NCI-H1105 treated with DMSO at 0.1 percent for 48 hours (cell line): ENCODE measurements around the gene FHIT.
"Not testable (repeated sequence)": the region's sequence is repeated elsewhere in the genome, so short reads cannot be mapped to it uniquely, and the experiment has no call there.

Experiments used
- DNase-seq: peaks from one replicate; lab custom pipeline; 2025; lab: John Stamatoyannopoulos, UW

Gene FHIT

DNA sequence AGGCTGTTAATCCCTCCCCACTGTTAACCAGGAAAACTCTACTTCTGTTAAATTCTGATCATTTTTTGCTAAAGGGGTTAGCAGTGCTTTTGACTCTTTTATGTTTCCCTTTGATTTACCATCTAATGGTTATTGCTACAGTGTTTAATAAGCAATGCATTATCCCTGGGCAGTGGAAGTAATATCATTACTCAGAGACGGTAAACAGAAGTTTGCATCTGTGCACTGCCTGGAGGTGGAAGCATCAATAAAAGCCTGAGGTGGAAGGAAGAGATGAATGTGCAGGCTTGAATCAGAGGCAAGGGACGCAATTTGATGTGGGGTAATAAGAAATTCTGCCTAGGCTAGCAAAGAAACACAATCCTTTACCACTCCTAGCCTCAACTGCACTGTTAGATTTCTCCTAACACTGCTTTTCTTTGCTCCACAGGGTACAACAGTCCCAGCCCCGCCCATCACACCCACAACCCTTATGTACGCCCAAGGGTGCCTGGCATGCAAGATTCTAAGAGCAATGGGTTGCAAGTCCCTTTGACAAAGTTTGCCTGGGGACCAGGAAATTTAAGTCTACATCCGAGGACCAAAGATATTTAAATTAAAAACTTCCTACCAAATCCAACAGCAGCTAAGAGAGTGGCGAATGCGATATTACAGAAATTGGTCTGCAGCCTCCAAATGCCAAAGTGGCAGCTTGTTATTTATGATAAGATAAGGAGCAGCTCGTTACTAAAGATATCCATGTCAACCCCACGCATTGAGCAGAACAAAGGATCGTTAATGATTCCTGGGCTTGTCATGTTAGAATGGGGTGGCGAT lies 261.4 kb downstream of the FHIT start:
- DNase-seq, result no peak

DNA sequence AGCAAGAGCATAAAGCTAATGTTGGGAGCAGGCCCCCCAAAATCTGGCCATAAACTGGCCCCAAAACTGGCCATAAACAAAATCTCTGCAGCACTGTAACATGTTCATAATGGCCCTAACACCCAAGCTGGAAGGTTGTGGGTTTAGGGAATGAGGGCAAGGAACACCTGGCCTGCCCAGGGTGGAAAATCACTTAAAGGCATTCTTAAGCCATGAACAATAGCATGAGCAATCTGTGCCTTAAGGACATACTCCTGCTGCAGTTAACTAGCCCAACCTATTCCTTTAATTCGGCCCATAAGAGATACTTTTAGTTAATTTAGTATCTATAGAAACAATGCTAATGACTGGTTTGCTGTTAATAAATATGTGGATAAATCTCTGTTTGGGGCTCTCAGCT lies 264.1 kb downstream of the FHIT start:
- DNase-seq, result not testable (repeated sequence)

DNA sequence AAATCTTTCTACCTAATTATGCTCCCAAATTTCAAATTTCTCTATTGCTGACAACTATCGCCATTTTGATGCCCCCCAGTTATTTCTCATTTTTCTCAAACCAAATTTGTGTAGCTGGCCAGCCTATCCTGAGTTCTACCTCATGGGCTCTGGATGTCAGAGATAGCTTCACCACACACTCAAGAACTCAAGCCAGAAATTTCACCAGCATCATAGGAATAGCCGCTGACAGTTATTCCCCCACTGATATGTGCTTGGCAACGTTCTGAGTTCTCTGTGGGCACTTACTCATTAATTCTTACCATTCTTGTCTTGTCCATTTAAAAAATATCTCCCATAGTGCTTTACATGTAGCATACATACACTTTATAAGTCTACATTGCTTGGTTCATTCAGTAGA lies 264.7 kb downstream of the FHIT start:
- DNase-seq, result no peak

DNA sequence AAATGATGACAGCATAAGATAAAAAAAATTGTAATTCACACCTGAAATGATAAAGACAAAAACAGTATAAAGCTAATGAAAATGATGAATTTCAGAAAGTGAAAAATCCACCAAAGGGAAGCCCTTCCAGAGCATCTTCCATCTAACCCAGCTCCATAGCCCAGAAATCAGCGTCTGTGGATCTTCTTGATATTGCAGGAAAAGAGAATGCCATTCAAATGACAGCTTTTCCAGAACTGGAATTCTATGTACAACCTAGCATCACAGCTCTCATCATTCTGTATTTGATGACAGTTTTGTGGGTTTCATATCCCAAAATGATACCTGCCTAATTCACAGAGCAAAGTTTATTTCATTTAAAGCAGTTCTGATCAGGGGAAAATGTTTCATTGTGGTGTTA lies 267.3 kb downstream of the FHIT start:
- DNase-seq, result no peak

DNA sequence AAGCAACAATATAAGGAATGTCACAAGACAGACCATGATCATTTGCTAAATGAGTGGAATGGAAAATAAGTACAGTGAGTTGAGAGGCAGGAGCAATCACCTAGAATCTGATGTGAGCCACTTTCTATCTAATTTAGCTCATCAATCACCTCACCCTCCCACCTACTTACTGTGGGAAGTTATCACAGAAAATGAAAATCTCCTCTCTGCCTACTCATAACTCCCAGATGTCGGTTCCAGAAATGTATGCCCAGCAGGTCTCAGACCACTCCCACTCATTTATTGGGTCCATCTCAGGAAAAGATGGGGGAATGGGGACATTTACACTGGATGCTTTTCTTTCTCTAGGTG lies 270.9 kb downstream of the FHIT start:
- DNase-seq, result no peak

DNA sequence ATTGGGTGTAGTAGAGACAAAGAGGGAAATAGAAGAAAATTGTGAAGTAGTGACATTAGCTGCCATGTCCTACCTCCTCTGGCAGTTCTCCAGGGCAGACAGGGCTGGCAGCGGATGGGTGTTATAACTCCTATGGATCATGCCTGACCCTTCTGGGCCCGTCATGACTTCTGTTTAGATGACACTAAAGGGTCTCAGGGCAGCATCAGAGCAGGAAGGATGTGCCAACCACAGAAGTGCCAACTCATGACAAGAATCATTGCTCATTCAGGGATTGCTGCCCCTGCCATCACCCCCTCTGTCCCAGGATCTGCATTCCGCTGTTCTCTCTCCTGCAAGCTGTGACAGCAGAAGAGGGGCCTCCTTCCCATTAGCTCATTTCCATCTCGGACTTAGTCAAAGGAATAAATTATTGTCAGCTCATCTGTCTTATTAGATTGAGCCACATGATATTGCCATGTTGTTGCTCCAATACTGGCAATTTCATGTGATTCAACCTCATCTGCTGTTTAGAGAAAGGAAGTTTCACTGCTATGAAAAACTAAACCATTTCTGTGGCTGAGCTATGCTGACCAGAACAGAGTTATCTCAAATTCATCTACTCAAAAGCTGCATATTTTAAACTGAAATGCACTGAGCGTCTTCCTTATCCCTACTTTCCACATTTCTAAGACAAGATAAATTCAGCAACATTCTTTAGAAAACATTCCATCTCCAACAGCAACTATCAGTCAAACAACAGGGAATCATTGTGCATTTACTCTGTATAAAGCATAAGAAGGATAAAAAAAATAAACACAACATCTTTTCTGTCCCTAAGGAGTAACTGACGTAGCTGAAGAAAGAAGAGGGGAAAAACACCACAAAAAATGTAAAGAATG lies 271.6 kb downstream of the FHIT start:
- no peak for DNase-seq

DNA sequence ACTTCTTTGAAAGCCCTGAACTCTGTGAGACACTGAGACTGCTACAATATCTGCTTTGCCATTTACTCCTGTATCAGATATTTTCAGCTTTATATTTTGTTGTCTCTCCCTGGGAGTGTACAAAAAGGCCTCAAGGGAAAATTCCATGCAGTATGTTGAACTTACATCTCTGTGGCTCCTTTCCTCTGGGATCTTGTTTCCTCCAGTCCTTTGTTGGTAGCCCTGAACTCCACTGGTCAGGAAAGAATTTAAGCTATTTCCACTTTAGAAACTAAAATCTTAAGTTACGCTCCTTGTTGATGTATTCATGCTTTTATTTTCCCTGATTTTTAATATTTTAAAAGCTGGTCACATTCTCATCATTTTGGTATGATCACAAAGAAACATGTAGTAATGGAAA lies 277.9 kb downstream of the FHIT start:
- DNase-seq, result no peak

DNA sequence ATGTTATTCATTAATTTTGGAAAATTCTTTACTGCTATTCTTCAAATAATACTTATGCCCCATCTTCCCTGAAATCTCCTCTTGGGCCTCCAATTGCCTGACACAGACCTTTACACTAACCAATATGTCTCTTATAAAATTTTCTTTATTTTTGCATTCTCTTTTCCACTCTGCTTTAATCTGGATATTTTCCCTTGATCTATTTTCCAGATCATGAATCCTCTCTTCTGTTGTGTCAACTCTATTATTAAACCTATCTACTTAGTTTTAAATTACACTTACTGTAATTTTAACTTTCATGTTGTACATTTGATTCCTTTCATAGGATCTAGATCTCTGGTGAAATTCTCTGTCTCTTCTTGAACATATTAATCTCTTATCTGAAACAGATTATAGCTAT lies 278.7 kb downstream of the FHIT start:
- DNase-seq, result no peak

DNA sequence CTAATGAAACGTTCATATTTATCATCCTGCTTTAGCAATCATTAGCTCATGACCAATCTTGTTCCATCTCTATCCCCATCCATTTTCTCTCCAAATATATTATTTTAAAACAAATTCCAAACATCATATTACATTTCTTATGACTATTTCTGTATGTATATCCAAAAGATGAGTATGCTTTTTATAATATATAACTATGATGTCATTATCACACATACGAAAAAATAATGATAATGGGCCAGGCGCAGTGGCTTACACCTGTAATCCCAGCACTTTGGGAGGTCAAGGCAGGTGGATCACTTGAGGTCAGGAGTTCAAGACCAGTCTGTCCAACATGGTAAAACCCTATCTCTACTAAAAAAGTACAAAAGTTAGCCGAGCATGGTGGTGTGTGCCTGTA lies 280.4 kb downstream of the FHIT start:
- no peak for DNase-seq

DNA sequence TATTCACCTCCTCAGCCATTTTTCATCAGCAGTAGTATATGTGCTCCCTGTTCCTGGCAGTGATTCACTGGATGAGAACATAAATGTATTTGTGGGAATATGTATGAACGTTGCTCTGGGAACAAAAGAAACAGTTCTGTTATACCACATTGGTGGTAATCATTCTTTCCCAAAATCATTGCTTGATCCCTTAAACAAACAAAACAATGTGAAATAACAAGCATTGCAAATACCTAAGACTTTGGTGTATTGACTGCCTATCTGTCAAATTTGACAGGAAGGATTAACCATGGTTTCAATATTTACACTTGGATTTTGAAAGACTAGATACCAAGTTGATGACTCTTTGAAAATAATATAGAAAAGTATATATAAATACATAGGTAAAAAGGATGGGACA lies 284.1 kb downstream of the FHIT start:
- no peak for DNase-seq

DNA sequence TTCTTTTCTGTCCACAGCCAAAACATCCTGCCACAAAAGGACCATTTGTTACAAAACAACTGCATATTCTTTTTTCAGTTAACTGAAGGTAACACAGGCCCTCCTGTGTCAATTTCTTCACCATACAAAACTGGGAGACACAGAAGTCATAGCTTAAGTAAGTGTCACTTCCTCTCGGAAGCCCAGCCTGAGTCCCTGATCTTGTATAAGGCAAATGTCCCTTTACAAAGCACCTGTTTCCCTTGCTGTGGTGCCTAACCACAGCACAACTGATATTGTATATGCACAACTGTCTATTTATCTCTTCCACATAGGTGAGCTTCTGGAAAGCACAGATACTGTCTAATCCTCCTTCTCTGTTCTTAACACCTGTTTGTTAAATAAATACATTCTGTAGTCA lies 293.7 kb downstream of the FHIT start:
- DNase-seq, result no peak

DNA sequence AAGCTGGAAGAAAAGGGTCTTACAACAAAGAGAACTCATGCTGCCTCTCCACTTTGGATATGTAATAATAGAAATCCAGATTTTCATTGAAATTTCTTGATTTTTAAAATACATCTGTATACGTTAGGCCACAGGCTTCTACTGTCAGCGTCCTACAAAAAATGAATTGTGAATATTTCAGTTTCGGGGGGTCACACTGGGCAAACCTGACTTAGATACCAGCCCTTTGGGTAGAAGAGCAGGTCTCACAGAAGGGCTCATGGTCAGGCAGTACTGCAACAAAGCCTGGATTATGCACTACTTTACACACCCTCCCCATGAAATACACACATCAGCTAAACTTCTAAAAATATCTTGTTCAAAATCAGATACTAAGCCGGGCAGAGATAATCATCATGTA lies 294.5 kb downstream of the FHIT start:
- no peak for DNase-seq

DNA sequence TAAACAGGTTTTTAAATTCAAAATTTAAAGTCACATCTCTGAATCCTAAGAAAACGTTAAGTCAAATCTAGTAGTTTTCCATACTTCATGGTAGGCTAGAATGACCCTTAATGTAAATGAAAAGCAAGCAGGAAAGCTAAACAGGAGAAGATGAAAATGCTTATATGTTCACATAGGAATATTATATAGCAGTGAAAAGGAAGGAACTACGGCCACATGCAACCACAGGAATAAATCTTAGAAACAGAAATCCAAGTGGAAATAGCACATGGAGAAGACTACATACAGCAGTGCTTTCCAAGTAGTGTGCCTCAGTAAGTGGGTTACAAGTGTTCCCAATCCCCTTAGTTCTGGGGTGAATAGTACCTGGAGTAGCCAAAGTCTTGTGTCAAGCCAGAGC lies 296.2 kb downstream of the FHIT start:
- DNase-seq, result no peak

DNA sequence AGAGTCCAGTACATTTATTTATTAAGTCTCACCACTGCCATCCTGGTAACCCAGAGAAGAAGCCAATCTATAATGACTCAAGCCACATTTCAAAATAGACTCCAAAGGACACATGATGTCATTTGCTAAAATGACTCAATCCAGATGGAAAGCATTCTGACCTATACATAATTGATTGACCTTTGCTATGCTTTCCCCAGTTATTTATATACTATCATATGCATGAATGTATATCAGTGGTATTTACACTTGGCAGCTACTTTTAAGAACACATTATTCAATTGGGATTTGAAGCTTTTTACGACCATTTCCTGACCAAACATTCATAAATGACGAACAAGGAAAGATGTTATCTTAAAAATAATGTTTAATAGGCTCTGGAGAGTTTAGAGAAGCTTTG lies 297.2 kb downstream of the FHIT start:
- DNase-seq, result no peak

DNA sequence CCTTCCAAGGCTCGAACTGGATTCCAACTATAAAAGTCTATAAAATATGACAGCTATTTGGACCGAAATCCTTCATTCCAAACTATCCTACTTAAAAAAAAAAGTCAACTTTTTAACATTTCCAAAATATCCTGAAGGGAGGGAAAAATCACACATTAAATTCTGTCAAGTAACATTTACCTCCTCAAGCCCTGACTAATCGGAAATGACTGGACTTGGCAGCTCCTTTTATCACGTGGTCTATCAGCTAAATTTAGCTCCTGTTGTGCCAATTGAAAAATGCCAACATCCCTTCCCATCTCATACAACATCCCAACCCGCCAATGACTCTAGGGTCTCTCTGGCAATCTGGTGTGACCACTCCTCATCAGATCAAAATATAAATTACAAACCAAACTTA lies 297.9 kb downstream of the FHIT start:
- no peak for DNase-seq

DNA sequence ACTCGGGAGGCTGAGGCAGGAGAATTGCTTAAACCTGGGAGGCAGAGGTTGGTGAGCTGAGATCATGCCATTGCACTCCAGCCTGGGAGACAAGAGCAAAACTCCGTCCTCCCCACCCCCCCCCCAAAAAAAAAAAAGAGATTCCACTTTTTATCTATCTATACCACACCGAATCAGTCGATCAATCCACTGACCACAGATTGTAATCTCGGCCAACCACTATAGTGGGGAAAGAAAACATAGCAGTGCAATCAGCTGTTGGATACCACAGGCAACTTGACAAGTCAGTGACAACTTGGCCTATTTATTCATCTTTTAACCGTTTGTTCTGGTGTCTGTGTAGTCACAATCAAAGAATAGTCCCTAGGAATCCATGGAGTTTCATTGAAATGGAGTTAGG lies 299.2 kb downstream of the FHIT start:
- no peak for DNase-seq

DNA sequence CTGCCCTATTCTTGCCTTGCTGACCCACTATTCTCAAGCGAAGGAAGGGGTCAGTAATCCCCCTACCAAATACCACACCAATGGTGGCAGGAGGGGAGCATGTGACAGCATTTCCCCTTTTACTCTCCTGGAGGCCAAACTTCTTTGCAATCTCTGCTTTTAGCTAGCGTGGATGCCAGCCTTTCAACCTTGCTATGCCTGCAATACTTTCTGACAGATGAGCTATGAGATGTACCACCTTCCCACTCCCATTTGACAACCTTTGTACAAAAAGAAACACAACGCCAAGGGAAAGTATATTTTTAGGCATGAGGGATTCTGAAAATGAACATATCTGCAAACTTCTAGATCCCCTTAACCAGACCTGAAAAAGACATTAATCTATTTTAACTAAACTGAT lies 302.1 kb downstream of the FHIT start:
- DNase-seq, result no peak

DNA sequence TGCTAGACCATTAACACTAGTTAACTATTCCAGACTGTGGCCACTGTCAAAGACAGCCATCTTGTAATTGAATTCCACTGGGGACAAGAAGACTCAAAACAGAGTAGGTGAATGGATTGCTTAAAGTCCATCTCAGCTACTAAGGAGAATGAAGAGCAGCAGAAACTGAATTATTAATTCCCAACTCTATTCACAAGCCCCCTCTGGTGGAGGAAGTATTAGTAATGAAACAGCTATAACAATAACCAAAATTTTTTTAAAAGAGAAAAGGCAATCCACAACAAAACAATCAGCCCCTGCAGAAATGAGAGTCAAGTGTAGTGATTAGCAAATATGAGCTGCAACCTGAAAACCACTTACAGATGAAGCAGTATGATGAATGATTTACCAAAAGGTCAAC lies 302.8 kb downstream of the FHIT start:
- no peak for DNase-seq

DNA sequence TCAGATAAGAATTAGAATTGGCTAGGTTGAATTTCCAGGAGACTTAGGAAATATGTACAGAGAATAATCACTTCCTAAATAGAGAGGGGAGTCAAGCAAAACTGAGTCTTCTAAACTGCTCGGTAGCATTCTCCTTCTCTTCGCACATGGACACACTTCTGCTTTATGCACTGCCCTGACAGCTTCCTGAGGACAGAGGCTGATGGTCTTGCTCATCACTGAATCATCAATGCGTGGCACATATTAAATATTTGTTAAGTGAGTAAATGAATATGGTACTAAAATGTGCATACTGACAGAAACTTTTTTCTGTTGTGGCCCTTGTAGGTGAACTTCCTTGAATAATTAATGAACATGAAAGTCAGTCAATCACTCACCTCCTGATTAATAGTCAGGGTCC lies 315.5 kb downstream of the FHIT start:
- no peak for DNase-seq

DNA sequence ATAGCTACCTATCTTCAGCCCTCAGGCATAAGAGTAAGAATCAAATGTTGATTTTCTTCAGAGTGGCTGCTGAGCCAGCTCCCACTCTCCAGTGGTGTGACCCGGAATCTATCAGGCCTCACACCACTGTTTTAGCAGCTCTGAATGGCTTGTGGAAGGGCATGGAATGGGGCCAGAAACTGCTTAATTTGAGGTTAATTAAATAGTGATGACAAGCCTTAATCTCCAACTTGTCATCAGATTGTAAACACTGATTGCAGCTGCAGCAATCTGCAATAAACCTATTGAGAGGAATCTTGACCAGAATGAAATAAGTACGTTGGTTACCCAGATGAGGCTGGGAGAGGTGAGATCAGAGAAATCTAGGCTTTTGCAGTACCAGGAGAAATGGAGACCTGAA lies 317.4 kb downstream of the FHIT start:
- peak; percentile 62 for DNase-seq

DNA sequence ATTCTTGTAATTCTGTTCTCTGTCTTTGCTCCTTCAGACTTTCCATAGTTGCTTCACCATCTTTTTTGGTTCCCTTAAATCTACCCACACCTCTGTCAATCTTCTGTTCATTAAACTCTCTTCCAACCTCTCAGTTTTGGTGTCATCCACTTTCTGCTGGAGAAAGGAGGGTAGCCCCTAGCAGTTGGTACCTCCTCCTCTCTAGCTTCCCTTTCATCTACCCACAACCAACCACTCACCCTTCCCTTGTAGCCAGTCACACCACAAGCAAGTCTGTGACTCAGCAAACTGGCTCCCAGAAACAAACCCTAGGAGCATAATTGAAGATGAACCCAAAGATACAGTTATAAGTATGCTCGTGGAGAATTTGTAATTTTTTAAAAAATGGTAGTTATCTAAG lies 318.6 kb downstream of the FHIT start:
- no peak for DNase-seq

DNA sequence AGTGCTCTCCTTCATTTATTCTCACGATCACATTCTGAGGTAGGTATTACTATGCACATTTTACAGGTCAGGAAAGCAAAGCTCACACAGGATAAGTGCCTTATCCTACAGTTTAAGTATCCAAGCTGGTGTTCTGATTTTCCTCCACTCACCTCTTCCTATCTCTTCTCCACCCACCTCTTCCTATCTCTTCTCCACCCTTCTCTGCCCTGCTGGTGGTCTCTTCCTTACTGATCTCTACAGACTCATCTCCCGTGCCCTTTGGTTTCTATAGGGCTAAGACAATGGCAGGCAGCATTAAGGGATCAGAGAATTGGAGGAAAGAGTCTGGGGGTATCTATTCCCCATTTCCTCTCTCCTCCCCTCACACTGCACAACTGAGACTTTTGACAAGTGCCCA lies 319.1 kb downstream of the FHIT start:
- DNase-seq, result no peak

DNA sequence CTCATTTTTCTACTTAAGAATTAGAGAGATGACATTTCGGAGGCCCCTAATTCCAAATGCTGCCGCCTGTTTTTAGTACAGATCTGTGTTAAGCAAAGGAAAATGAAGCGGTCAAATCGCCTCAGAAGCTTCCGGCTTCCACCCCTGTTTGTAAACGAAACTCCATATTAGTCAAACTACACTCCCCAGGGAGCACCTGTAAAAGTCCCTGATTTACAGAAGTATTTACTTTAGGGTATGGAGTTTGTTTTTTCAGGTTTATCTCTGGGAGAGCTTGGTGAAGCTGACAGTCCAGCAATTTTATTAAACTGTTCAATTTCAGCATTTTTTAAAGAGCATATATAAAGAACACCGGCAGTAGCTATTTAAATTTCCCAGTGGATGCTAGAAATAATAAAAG lies 319.8 kb downstream of the FHIT start:
- no peak for DNase-seq

DNA sequence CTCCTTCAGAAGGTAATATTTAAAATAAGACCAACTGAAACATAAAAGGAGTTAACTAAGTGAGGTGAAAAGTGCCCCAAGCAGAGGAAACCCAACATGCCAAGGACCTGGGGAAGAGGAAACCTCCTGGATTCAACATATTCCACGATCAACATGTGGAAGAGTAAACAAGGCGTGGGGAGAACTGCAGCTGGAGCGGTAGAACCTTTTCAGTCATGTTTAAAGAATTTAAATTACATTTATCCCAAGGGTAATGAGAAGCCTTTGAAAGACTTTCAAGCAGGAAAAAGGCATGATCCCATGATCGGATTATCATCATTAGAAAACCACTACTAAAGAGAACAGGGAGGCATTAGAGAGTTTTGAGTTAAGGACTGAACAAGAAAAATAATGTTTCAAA lies 330.7 kb downstream of the FHIT start:
- no peak for DNase-seq
